NCI-H2107 treated with DMSO at 0.1 percent for 48 hours (cell line): ENCODE results near the gene TAOK1.

Experiments
- DNase-seq: peaks from one replicate; lab custom pipeline; 2025; ENCODE audit not compliant: unreplicated experiment; lab: John Stamatoyannopoulos, UW

TAOK1 gene

GRCh38 chr17:29378500-29378899, 11.7 kb upstream of the TAOK1 start:
- DNase-seq = no peak

- DNase-seq = no peak
Measured at GRCh38 chr17:29379084-29379991, 10.8 kb upstream of the TAOK1 start.

GRCh38 chr17:29383686-29384085, 6.5 kb upstream of the TAOK1 start:
- no peak for DNase-seq

- DNase-seq = no peak
Measured at GRCh38 chr17:29384901-29385300, 5.3 kb upstream of the TAOK1 start.

- no peak for DNase-seq
Measured at GRCh38 chr17:29386760-29387159, 3.4 kb upstream of the TAOK1 start.

GRCh38 chr17:29388937-29389336, 1.2 kb upstream of the TAOK1 start:
- no peak for DNase-seq

GRCh38 chr17:29390851-29391631, 878 bp downstream of the TAOK1 start:
- no peak for DNase-seq

GRCh38 chr17:29393436-29393835, 3.3 kb downstream of the TAOK1 start:
- DNase-seq = no peak

GRCh38 chr17:29394761-29395160, 4.6 kb downstream of the TAOK1 start:
- DNase-seq = no peak

- no peak for DNase-seq
Measured at GRCh38 chr17:29396066-29396465, 5.9 kb downstream of the TAOK1 start.

GRCh38 chr17:29399634-29400033, 9.5 kb downstream of the TAOK1 start:
- DNase-seq = no peak

GRCh38 chr17:29400818-29401217, 10.7 kb downstream of the TAOK1 start:
- DNase-seq = no peak

GRCh38 chr17:29401258-29401657, 11.1 kb downstream of the TAOK1 start:
- no peak for DNase-seq

GRCh38 chr17:29407856-29408255, 17.7 kb downstream of the TAOK1 start:
- DNase-seq = no peak

GRCh38 chr17:29409963-29410362, 19.8 kb downstream of the TAOK1 start:
- no peak for DNase-seq

- DNase-seq = no peak
Measured at GRCh38 chr17:29412780-29413565, 22.8 kb downstream of the TAOK1 start.

- no peak for DNase-seq
Measured at GRCh38 chr17:29420128-29420527, 30.0 kb downstream of the TAOK1 start.

- DNase-seq = no peak
Measured at GRCh38 chr17:29430275-29430674, 40.1 kb downstream of the TAOK1 start.

GRCh38 chr17:29433541-29433940, 43.4 kb downstream of the TAOK1 start:
- no peak for DNase-seq

GRCh38 chr17:29434550-29434949, 44.4 kb downstream of the TAOK1 start:
- DNase-seq = no peak

GRCh38 chr17:29442451-29442850, 52.3 kb downstream of the TAOK1 start:
- no peak for DNase-seq
